Smooth muscle cell (in vitro differentiated cells): Measurements from ENCODE around the gene SPATA2. TPM values are rescaled to one million over a fixed set of nuclear protein-coding genes. Genes with fewer than 3 reads are reported as not detected.
A peak's percentile ranks its signal among the peaks of the same experiment; 100 is the strongest.

Experiments
- DNase-seq: peaks from one replicate; lab custom pipeline; 2025; ENCODE audit not compliant: unreplicated experiment; lab: John Stamatoyannopoulos, UW
- H2AFZ ChIP-seq: fragments of 200-600 bp; sonication (generic); 2 replicates; pipeline ENCODE4 v1.6.0; 2016; ENCODE audit warnings: antibody characterized with exemption, low read depth, mild to moderate bottlenecking
- H3F3A ChIP-seq: fragments of 200-600 bp; sonication (generic); 2 replicates; pipeline ENCODE4 v1.6.0; 2017; ENCODE audit warnings: antibody characterized with exemption, low read depth
- H3K27ac ChIP-seq: fragments of 200-600 bp; sonication (generic); 2 replicates; pipeline ENCODE4 v1.5.1; 2016; ENCODE audit warnings: low read depth, mild to moderate bottlenecking
- H3K27me3 ChIP-seq: fragments of 200-600 bp; sonication (generic); 2 replicates; pipeline ENCODE4 v1.6.1; 2016; ENCODE audit warnings: low read depth, mild to moderate bottlenecking
- H3K36me3 ChIP-seq: fragments of 200-600 bp; sonication (generic); 2 replicates; pipeline ENCODE4 v1.5.1; 2016; ENCODE audit warnings: low read depth
- H3K4me1 ChIP-seq: fragments of 200-600 bp; sonication (generic); 2 replicates; pipeline ENCODE4 v1.5.1; 2016; ENCODE audit warnings: low read depth
- H3K4me2 ChIP-seq: fragments of 200-600 bp; sonication (generic); 2 replicates; pipeline ENCODE4 v1.6.0; 2016; ENCODE audit warnings: mild to moderate bottlenecking
- H3K4me3 ChIP-seq: fragments of 200-600 bp; sonication (generic); 2 replicates; pipeline ENCODE4 v1.5.1; 2016; ENCODE audit warnings: mild to moderate bottlenecking
- H3K79me2 ChIP-seq: fragments of 200-600 bp; sonication (generic); 2 replicates; pipeline ENCODE4 v1.6.0; 2016; ENCODE audit warnings: low read depth, mild to moderate bottlenecking
- H3K9ac ChIP-seq: fragments of 200-600 bp; sonication (generic); 2 replicates; pipeline ENCODE4 v1.6.0; 2016; ENCODE audit warnings: low read depth
- H3K9me3 ChIP-seq: fragments of 200-600 bp; sonication (generic); replicated peaks from 2 replicates; pipeline ENCODE4 v1.5.1; 2016; ENCODE audit warnings: low read depth
- H4K20me1 ChIP-seq: fragments of 200-600 bp; sonication (generic); 2 replicates; pipeline ENCODE4 v1.6.0; 2016; ENCODE audit warnings: low read depth
- CTCF ChIP-seq: fragments of 200-600 bp; sonication (generic); IDR thresholded peaks from 2 replicates; pipeline ENCODE4 v1.5.1; 2017; ENCODE audit warnings: borderline replicate concordance, mild to moderate bottlenecking, antibody characterized with exemption; ENCODE audit not compliant: insufficient read depth, poor library complexity, severe bottlenecking
- WGBS: methylation state at CpG from one replicate; pipeline ENCODE4 v1.1.7; 2016; ENCODE audit warnings: low lambda C conversion rate; 5-methylcytosine and 5-hydroxymethylcytosine counted together
- polyA plus RNA-seq: library from polyadenylated mRNA; unstranded; fragments of >200 nt; fragmentation: Nextera tagmentation; extraction: Ambion mirVana; gene quantifications from 2 replicates; pipeline ENCODE4 v1.2.1, GENCODE V29; 2016
- total RNA-seq: library from RNA; depleted of rRNA; stranded (reverse); fragments of >200 nt; gene quantifications from 2 replicates; pipeline ENCODE4 v1.2.3, GENCODE V29; 2014

The SPATA2 gene
- total and polyA plus RNA-seq, 2 experiments from 2014 or later, result 3.9 to 9.9 TPM

- Histone ChIP-seq H3K4me1 (peaks cover 19% of the 10 kb centered on the region), H3K79me2 (no peaks in the 10 kb centered on the region), H3K36me3 (no peaks in the 10 kb centered on the region), H3K27ac (no peak overlapping the region), H3K4me2 (no peak overlapping the region), H3K27me3 (no peaks in the 10 kb centered on the region), H3F3A (peaks cover 10% of the 10 kb centered on the region), H4K20me1 (no peaks in the 10 kb centered on the region), H2AFZ (no peak overlapping the region), H3K9me3 (no peaks in the 10 kb centered on the region), H3K9ac (no peak overlapping the region), H3K4me3 (no peak overlapping the region)
- TF ChIP-seq CTCF, result no peak
- 77% methylated on average over 5 of the region's 5 CpGs for WGBS
- DNase-seq, result no peak
Observed at GRCh38 chr20:49868964-49869363, 46.4 kb downstream of the SPATA2 start.

GRCh38 chr20:49868538-49868937 is 46.8 kb downstream of the SPATA2 start:
- no peaks in the 10 kb centered on the region for H3K36me3 ChIP-seq
- no peak for TF ChIP-seq CTCF
- no peaks in the 10 kb centered on the region for H3K9me3 ChIP-seq
- H3K27me3 ChIP-seq, result no peaks in the 10 kb centered on the region
- DNase-seq, result no peak
- H3K4me3 ChIP-seq, result no peak overlapping the region
- H3K4me2 ChIP-seq, result no peak overlapping the region
- peaks cover 10% of the 10 kb centered on the region for H3F3A ChIP-seq
- peaks cover 19% of the 10 kb centered on the region for H3K4me1 ChIP-seq
- H3K9ac ChIP-seq, result no peak overlapping the region
- no peaks in the 10 kb centered on the region for H4K20me1 ChIP-seq
- H3K79me2 ChIP-seq, result no peaks in the 10 kb centered on the region
- H2AFZ ChIP-seq, result no peak overlapping the region
- no peak overlapping the region for H3K27ac ChIP-seq
- 97% methylated on average over 3 of the region's 3 CpGs for WGBS

- Histone ChIP-seq H3F3A (peaks cover 10% of the 10 kb centered on the region), H2AFZ (no peak overlapping the region), H3K4me3 (no peak overlapping the region), H3K27ac (peak overlapping the region; percentile 99), H3K9ac (no peak overlapping the region), H3K4me1 (peaks cover 19% of the 10 kb centered on the region), H3K4me2 (peak overlapping the region; percentile 77), H3K79me2 (no peaks in the 10 kb centered on the region), H3K9me3 (no peaks in the 10 kb centered on the region), H3K36me3 (no peaks in the 10 kb centered on the region), H4K20me1 (no peaks in the 10 kb centered on the region), H3K27me3 (no peaks in the 10 kb centered on the region)
- TF ChIP-seq CTCF, result no peak
- 60% methylated on average over 9 of the region's 9 CpGs for WGBS
- no peak for DNase-seq
Observed at GRCh38 chr20:49867453-49868215, 47.7 kb downstream of the SPATA2 start.

- H3K9ac ChIP-seq, result peak overlapping the region; percentile 97
- no peaks in the 10 kb centered on the region for H3K27me3 ChIP-seq
- no peaks in the 10 kb centered on the region for H3K9me3 ChIP-seq
- no peaks in the 10 kb centered on the region for H4K20me1 ChIP-seq
- H3F3A ChIP-seq, result peaks cover 10% of the 10 kb centered on the region
- no peaks in the 10 kb centered on the region for H3K36me3 ChIP-seq
- peaks cover 19% of the 10 kb centered on the region for H3K4me1 ChIP-seq
- WGBS, result 35% methylated on average over 8 of the region's 8 CpGs
- peak overlapping the region; percentile 99 for H3K27ac ChIP-seq
- peak overlapping the region; percentile 77 for H3K4me2 ChIP-seq
- TF ChIP-seq CTCF, result no peak
- no peaks in the 10 kb centered on the region for H3K79me2 ChIP-seq
- H3K4me3 ChIP-seq, result no peak overlapping the region
- H2AFZ ChIP-seq, result no peak overlapping the region
- no peak for DNase-seq
Observed at GRCh38 chr20:49866051-49866450, 49.3 kb downstream of the SPATA2 start.
